ENCODE measurements around the gene SPAG6. TPM values are rescaled to one million over a fixed set of nuclear protein-coding genes. Genes with fewer than 3 reads are reported as not detected.

SPAG6 gene
- total RNA-seq, 1 donor from 2014 or later = 0.70 TPM

DNA sequence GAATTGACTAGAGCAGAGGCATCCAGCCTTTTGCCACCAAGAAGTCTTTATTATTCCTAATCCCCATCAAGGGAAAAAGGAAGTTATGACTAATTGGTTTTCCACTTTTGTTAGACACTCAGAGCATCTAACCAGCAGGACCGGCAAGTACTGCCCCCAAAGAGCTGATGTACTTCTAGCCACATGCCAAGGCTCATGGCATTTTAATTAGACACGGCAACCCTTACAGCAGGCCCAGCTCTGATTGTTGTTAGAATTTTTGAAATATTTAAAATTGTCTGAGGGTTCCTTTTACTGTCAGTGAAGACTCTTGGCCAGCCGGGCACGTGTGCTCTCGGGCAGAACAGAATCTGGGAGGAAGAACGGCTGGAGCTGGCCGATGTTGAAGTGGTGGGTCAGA, 114.8 kb downstream of the SPAG6 start:
- DNase-seq (ENCODE audit: low read depth) = no peak

DNA sequence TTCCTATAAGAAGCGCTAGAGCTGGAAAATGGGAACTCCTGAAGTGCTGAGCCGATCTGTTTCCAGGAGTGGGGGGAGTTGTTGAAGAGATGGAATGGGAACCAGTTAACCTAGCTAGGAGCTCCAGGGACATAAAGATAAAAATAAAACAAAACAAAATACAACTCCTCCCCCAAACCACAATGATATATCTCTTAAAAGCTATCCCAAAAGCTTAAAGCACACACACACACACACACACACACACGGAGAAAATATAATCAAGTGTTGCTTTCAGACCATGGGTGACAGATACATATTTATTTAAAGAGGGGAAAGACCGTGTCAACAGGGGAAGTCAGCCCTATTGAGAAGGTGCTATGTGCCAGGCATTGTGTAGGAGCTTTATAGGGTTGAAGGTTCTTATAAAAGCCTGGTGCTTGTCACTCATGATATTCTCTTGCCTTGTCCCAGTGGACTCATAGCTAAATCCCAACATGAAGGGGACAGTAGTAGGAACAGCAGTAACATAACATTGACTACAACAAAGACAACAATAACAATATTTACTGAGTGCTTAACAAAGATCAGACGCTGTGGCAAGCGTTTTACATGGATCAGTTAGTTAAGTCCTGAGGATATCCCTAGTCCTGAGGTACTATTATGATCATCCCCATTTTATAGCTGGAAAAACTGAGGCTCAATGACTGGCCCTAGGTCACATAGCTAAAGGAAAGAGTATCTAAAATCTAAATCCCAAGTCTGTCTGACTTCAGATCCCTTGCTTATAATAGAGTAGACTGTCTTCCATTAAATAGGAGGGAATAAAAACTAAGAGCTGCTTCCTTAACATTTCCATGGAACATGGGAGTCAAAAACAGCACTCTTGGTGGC, 115.5 kb downstream of the SPAG6 start:
- DNase-seq (ENCODE audit: low read depth) = no peak

DNA sequence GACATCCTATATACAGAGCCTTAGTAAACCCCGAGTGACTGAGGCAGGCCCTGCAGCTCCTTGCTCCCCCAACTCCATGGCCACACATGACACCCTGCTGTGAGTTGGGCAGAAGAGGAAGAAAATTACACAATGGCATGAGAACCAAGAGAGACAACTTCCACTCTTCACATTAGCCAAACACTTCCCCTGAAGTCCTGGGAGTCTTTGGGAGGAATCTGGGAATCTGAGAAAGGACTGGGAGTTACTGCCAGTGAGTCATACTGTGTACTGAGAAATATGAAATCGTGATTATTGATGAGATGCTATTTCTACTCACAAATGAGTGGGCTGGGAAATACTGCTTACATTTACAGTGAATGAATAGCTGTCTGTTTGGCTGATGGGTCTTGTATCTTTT, 116.6 kb downstream of the SPAG6 start:
- DNase-seq (ENCODE audit: low read depth) = no peak

DNA sequence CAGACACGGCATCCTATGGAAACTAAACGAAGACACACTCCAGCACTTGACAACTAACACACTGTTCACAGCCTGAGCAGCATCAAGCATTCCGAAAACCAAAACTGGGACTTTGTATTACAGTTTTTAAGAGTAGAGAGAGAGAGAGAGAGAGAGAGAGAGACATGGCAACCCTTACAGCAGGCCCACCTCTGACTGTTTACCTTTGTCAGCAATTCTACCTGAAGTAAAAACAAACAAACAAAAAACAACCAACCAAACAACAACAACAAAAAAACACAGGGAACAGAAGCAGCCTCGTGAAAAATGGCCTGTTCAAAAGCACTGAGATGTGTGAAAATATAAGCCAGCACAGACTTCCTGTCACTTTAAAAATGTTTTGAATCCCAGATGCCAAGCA, 118.0 kb downstream of the SPAG6 start:
- DNase-seq (ENCODE audit: low read depth) = no peak

DNA sequence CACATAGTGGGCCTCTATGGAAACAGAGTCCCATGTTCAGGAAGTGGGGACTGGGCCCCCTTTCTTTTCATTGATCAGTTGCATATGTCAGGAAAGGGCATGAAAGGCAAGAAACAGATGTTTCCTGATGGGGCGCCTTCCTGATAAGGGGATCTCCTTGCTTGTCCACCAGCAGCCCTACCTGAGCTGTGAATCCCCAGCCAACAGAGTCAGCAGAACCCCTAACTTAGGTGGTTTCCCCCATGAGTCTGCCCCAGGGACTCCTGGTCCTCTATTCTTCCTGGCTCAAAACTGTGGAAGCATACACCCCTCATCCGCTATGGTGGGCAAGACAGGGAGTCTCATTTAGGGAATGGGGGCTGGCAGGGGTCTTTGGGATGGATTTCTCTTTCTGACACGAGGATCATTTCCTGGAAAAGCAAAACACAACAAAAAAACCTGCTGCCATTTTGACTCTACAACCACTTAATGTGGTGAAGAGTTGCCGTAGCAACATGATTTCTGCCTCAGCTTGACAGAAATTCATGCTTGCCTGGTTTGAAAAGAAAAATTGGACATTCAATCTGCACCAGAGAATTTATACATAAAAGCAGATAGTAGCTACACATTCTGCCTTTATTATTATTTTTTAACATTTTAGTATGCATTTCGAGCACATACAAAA, 119.8 kb downstream of the SPAG6 start:
- DNase-seq (ENCODE audit: low read depth) = no peak

DNA sequence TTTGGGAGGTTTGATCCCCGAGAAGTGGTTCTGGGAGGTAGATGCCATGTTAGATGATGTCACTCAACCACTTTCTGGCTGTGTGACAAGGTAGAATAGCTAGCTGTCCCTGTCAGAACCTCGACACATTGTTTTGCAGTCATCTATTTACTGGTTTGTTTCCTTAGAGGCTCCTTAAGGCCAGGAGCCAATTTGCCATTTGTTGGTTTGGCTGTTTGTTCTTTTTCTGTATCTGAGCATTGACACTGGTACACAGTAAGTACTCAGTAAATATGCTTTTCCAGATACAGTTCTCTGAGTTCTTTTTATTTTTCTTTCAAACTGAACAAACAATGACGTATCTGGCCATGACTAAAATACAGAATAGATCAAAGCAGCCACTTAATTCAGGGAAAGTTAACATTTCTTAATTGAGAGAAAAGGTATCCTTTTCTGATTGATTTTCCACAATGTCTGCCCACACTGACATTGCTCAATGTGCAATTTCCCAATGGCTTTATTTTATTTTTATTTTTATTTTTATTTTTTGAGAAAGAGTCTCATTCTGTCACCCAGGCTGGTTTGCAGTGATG, 121.6 kb downstream of the SPAG6 start:
- DNase-seq (ENCODE audit: low read depth) = no peak

Other genes starting within 250 kb of the SPAG6 start
- not detected in 2 replicates for gene EBLN1, start 127.5 kb upstream of the SPAG6 start, total RNA-seq
- gene COMMD3, start 29.1 kb upstream of the SPAG6 start, total RNA-seq = 49.1 and 52.9 TPM in 2 replicates
- gene BMI1, start 24.4 kb upstream of the SPAG6 start, total RNA-seq = 46.2 and 78.9 TPM in 2 replicates